Measurements from ENCODE around the gene SLC18A3.

- TF ChIP-seq POLR2A (IDR thresholded peaks at IDR 0.05) (no peak), CTCF (IDR thresholded peaks at IDR 0.05) (no peak)
These were observed 46.9 kb downstream of the SLC18A3 start for GRCh38 chr10:49656845-49657493.

All from adrenal gland (tissue), 5 donors.